Astrocyte (in vitro differentiated cells and primary cell): ENCODE measurements around the gene HAPLN1. TPM values are rescaled to one million over a fixed set of nuclear protein-coding genes. Genes with fewer than 3 reads are reported as not detected.

ENCODE experiments used
- DNase-seq: peaks from one replicate; pipeline ENCODE4 v3.0.0-alpha.2; 2010; ENCODE audit warnings: low read depth
- FAIRE-seq: peaks from 2 replicates; lab custom pipeline; 2011; peaks lifted over from hg19 to GRCh38; lab: Jason Lieb, UNC
- H2AFZ ChIP-seq: 2 replicates; pipeline ENCODE4 v1.6.0; 2012; ENCODE audit warnings: low read depth, low read length, inconsistent platforms
- H3K27ac ChIP-seq: 2 replicates; pipeline ENCODE4 v1.5.1; 2011; ENCODE audit warnings: low read depth, low read length, inconsistent platforms
- H3K27me3 ChIP-seq: 2 replicates; pipeline ENCODE4 v1.6.0; 2011; ENCODE audit warnings: low read length, inconsistent platforms; ENCODE audit not compliant: insufficient read depth
- H3K36me3 ChIP-seq: 2 replicates; pipeline ENCODE4 v1.5.1; 2011; ENCODE audit warnings: low read length, inconsistent platforms; ENCODE audit not compliant: insufficient read depth
- H3K4me1 ChIP-seq: 2 replicates; pipeline ENCODE4 v1.5.1; 2011; ENCODE audit warnings: low read length, inconsistent platforms; ENCODE audit not compliant: insufficient read depth
- H3K4me2 ChIP-seq: 2 replicates; pipeline ENCODE4 v1.6.0; 2012; ENCODE audit warnings: low read length, inconsistent platforms
- H3K4me3 ChIP-seq: 2 replicates; pipeline ENCODE4 v1.5.1; 2011; ENCODE audit warnings: low read depth, mild to moderate bottlenecking, low read length, inconsistent platforms; ENCODE audit not compliant: insufficient read depth
- H3K79me2 ChIP-seq: 2 replicates; pipeline ENCODE4 v1.6.0; 2012; ENCODE audit warnings: mild to moderate bottlenecking, low read length, inconsistent platforms; ENCODE audit not compliant: insufficient read depth
- H3K9ac ChIP-seq: 2 replicates; pipeline ENCODE4 v1.6.0; 2012; ENCODE audit warnings: mild to moderate bottlenecking, low read length, inconsistent platforms
- H3K9me3 ChIP-seq: 2 replicates; pipeline ENCODE4 v1.5.1; 2012; ENCODE audit warnings: low read depth, mild to moderate bottlenecking, low read length, inconsistent platforms; ENCODE audit not compliant: insufficient read depth
- H4K20me1 ChIP-seq: 2 replicates; pipeline ENCODE4 v1.6.0; 2012; ENCODE audit warnings: low read length, inconsistent platforms; ENCODE audit not compliant: insufficient read depth
- H3K27ac Mint-ChIP-seq: one replicate; pipeline ENCODE4 v1.8.0; 2021; ENCODE audit warnings: mild to moderate bottlenecking, mixed read lengths; ENCODE audit not compliant: unreplicated experiment
- H3K27me3 Mint-ChIP-seq: one replicate; pipeline ENCODE4 v1.8.0; 2021; ENCODE audit warnings: low read depth, mixed read lengths; ENCODE audit not compliant: unreplicated experiment
- H3K36me3 Mint-ChIP-seq: one replicate; pipeline ENCODE4 v1.8.0; 2021; ENCODE audit warnings: low read depth, mixed read lengths; ENCODE audit not compliant: unreplicated experiment
- H3K4me1 Mint-ChIP-seq: one replicate; pipeline ENCODE4 v1.8.0; 2021; ENCODE audit warnings: low read depth, mixed read lengths; ENCODE audit not compliant: unreplicated experiment
- H3K4me3 Mint-ChIP-seq: one replicate; pipeline ENCODE4 v1.8.0; 2021; ENCODE audit warnings: mild to moderate bottlenecking, moderate library complexity, mixed read lengths; ENCODE audit not compliant: unreplicated experiment
- H3K9me3 Mint-ChIP-seq: one replicate; pipeline ENCODE4 v1.8.0; 2021; ENCODE audit warnings: mild to moderate bottlenecking, mixed read lengths; ENCODE audit not compliant: unreplicated experiment
- EZH2 ChIP-seq: IDR thresholded peaks from 2 replicates; pipeline ENCODE4 v1.6.1; 2012; ENCODE audit warnings: mild to moderate bottlenecking, low read length, inconsistent platforms; ENCODE audit not compliant: insufficient read depth
- total RNA-seq: library from RNA; stranded (reverse); gene quantifications from 2 replicates; pipeline ENCODE4 v1.2.1, GENCODE V29; 2021
- TF ChIP-seq, protein P1 (sequence below): IDR thresholded peaks from 2 replicates; pipeline ENCODE4 v1.5.1; 2011; ENCODE audit warnings: low read depth, mild to moderate bottlenecking, inconsistent platforms, low read length, moderate library complexity; ENCODE audit not compliant: insufficient read depth

The HAPLN1 gene
- total RNA-seq, 1 donor from 2014 or later: 71.9 TPM

DNA sequence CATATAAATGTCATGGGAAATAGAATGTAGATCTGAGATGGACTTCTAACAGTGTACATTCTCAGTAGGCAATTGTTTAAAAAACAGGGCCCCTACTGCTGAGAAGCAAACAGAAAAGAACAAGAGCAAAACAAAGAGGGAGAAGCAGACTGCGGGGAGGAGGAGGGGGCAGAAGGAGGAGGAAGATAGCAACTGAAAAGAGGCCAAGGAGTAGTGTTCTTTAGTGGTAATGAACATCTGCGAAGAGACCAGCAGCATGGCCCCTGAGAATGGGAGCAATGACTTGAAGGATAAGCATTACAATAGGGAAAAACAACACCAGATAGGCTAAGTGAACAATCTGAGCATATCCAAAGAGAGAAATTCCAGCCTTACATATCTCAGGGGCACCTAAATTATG lies 36.8 kb downstream of the HAPLN1 start:
- TF ChIP-seq EZH2: no peak
- TF ChIP-seq, protein P1, sequence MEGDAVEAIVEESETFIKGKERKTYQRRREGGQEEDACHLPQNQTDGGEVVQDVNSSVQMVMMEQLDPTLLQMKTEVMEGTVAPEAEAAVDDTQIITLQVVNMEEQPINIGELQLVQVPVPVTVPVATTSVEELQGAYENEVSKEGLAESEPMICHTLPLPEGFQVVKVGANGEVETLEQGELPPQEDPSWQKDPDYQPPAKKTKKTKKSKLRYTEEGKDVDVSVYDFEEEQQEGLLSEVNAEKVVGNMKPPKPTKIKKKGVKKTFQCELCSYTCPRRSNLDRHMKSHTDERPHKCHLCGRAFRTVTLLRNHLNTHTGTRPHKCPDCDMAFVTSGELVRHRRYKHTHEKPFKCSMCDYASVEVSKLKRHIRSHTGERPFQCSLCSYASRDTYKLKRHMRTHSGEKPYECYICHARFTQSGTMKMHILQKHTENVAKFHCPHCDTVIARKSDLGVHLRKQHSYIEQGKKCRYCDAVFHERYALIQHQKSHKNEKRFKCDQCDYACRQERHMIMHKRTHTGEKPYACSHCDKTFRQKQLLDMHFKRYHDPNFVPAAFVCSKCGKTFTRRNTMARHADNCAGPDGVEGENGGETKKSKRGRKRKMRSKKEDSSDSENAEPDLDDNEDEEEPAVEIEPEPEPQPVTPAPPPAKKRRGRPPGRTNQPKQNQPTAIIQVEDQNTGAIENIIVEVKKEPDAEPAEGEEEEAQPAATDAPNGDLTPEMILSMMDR: no peak
- FAIRE-seq (no peak), DNase-seq (no peak)
- Histone ChIP-seq H3K9me3 (no peaks in the 10 kb centered on the region), H4K20me1 (no peaks in the 10 kb centered on the region), H2AFZ (no peak overlapping the region), H3K9ac (no peak overlapping the region), H3K4me2 (no peak overlapping the region), H3K79me2 (no peaks in the 10 kb centered on the region), H3K4me1 (no peaks in the 10 kb centered on the region), H3K27ac (no peak overlapping the region), H3K36me3 (no peaks in the 10 kb centered on the region), H3K27me3 (no peaks in the 10 kb centered on the region), H3K4me3 (no peak overlapping the region)
- Mint-ChIP-seq H3K9me3 (no peaks in the 10 kb centered on the region), H3K4me3 (no peak overlapping the region), H3K4me1 (no peaks in the 10 kb centered on the region), H3K27me3 (no peaks in the 10 kb centered on the region), H3K36me3 (no peaks in the 10 kb centered on the region), H3K27ac (no peak overlapping the region)

DNA sequence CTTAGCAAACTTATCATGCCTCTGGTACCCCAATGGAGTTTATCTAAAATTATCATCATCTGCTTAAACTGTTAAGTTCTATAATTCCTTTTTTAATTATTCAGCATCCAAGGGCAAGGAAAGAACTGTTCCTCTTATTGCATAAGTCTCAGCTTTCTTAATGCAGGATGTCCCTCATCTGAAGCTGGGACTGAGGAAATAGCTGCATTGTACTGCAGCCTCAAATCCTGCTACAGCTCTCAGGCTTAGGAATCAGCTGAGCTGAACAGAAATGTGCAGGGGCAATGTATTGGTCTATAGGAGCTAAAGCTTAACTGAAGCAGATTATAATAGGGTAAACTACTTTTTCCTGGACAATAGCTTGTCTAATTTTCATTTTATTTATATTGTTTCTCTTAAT lies 48.0 kb downstream of the HAPLN1 start:
- no peak overlapping the region for H3K4me2 ChIP-seq
- Mint-ChIP-seq H3K27me3 (peaks cover 2% of the 10 kb centered on the region), H3K4me1 (no peaks in the 10 kb centered on the region)

DNA sequence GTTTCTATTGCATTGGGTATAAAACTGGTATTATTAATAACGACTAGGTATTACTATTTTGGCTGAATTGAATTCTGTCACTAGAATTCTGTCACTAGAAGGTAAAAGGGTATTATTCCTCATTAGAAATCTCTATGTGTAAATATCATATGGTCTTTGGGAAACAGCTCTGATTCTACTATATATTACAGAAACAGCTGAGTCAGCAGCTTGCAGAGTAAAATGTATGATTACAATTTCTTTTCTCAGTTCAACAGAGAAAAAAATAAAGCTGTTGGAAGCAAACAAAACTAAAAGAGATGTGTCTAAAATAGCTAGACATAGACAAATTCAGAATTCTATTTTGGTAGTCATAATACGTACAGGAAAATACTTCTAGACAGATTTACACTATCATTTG lies 48.5 kb downstream of the HAPLN1 start:
- Histone ChIP-seq H4K20me1 (no peaks in the 10 kb centered on the region), H3K27me3 (no peaks in the 10 kb centered on the region), H3K9ac (no peak overlapping the region), H2AFZ (no peak overlapping the region), H3K4me3 (no peak overlapping the region), H3K79me2 (no peaks in the 10 kb centered on the region), H3K4me2 (no peak overlapping the region), H3K9me3 (no peaks in the 10 kb centered on the region), H3K27ac (no peak overlapping the region), H3K36me3 (no peaks in the 10 kb centered on the region), H3K4me1 (no peaks in the 10 kb centered on the region)
- Mint-ChIP-seq H3K4me1 (no peaks in the 10 kb centered on the region), H3K27me3 (peaks cover 2% of the 10 kb centered on the region), H3K4me3 (no peak overlapping the region), H3K9me3 (no peaks in the 10 kb centered on the region), H3K36me3 (no peaks in the 10 kb centered on the region), H3K27ac (no peak overlapping the region)
- no peak for DNase-seq
- no peak for FAIRE-seq
- TF ChIP-seq, protein P1: no peak
- no peak for TF ChIP-seq EZH2

More for the DNA sequence above, 48.0 kb downstream of the HAPLN1 start:
- no peak overlapping the region for H3K4me3 Mint-ChIP-seq
- Histone ChIP-seq H3K27ac (no peak overlapping the region), H3K4me3 (no peak overlapping the region), H3K36me3 (no peaks in the 10 kb centered on the region), H2AFZ (no peak overlapping the region), H3K9me3 (no peaks in the 10 kb centered on the region), H3K27me3 (no peaks in the 10 kb centered on the region), H4K20me1 (no peaks in the 10 kb centered on the region), H3K9ac (no peak overlapping the region), H3K4me1 (no peaks in the 10 kb centered on the region), H3K79me2 (no peaks in the 10 kb centered on the region)
- no peak for DNase-seq
- FAIRE-seq: no peak
- H3K36me3 Mint-ChIP-seq: no peaks in the 10 kb centered on the region
- H3K9me3 Mint-ChIP-seq: no peaks in the 10 kb centered on the region
- H3K27ac Mint-ChIP-seq: no peak overlapping the region
- TF ChIP-seq, protein P1: no peak
- no peak for TF ChIP-seq EZH2
